ENCODE results near the gene MBNL2.

DNA sequence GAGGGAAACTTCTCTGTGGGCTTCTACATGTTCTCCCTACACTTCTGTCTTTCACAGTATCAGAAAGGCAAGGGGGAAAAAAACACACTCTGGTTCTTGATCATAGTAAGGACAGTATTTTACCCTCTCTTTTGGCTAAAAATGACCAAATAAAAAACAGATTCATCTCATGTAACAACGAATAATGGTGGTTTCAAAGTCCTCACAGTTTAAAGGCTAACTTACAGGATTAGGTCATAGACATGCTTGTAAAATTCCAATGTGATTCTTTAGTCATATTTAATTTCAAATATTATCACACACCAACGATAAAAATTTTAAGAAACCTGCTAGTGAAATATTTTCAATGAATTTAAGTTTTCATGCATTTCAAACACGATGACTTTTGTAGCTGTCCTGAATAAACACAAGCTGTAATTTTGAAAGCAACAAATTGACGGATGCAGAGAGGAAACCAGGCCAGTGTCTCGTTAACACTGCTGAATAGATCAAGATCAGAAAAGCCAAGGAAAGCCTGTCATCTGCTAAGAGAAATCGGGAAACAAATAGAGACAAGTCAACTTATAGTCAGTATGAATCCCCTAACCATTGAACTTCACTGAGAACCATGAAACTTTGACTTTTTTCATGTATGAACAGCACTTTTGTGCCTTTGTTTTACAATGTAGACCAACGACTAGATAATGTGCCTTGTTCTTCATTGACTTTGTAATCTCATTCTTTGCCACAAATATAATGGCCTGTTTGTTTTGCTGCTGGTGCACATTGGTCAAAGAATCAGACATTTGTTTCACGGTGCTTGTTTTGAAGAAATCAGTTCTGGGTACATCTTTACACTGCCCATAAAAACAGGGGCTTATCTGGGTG, 22.0 kb downstream of the MBNL2 start:
- no peak for TF ChIP-seq EP300 (IDR thresholded peaks at IDR 0.05)
- TF ChIP-seq, protein P1, sequence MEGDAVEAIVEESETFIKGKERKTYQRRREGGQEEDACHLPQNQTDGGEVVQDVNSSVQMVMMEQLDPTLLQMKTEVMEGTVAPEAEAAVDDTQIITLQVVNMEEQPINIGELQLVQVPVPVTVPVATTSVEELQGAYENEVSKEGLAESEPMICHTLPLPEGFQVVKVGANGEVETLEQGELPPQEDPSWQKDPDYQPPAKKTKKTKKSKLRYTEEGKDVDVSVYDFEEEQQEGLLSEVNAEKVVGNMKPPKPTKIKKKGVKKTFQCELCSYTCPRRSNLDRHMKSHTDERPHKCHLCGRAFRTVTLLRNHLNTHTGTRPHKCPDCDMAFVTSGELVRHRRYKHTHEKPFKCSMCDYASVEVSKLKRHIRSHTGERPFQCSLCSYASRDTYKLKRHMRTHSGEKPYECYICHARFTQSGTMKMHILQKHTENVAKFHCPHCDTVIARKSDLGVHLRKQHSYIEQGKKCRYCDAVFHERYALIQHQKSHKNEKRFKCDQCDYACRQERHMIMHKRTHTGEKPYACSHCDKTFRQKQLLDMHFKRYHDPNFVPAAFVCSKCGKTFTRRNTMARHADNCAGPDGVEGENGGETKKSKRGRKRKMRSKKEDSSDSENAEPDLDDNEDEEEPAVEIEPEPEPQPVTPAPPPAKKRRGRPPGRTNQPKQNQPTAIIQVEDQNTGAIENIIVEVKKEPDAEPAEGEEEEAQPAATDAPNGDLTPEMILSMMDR (IDR thresholded peaks at IDR 0.05), result no peak
- no peak for TF ChIP-seq POLR2A (IDR thresholded peaks at IDR 0.05)
